NCI-H2081 treated with DMSO at 0.1 percent for 48 hours (cell line): ENCODE measurements around the gene ZC3H12D.

Source experiments
- DNase-seq: peaks from one replicate; lab custom pipeline; 2025; lab: John Stamatoyannopoulos, UW

ZC3H12D gene

GRCh38 chr6:149443411-149444181 is 41.2 kb downstream of the ZC3H12D start:
- no peak for DNase-seq

DNA sequence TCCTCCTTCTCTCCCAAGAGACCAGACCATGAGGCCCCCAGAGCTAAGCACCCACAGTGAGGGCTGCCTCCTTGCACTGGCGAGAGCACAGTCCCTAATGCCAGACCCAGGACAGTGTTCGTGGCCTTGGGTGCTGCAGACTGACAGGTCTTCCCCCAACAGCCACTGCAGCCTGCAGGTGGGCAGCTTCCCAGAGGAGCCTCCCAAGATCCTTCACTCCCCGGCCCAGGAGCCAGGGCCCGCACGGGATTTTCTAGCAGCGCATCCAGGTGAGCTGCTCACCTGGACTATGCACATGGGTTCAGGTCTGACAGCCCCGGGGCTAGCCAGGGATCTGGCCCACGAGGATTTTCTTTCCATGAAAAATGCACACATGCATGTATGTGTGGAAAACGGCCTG is 43.1 kb downstream of the ZC3H12D start:
- no peak for DNase-seq

GRCh38 chr6:149440735-149441671 is 43.8 kb downstream of the ZC3H12D start:
- DNase-seq: no peak

DNA sequence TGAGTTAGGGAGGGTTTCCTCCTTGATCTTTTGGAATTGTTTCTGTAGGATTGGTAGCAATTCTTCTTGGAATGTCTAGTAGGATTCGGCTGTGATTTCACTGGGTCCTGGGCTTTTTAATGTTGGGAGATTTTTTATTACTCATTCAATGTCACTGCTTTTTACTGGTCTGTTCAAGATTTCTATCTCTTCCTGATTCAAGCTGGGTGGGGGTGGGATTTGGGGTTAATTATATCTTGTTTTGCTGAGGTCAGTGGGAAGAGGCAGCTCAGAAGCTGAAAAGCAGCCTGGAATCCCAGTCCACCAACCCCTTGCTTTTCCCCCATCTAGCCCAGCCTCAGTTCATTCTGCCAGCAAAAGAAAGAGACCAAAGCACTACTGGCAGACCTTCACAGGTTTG is 45.2 kb downstream of the ZC3H12D start:
- no peak for DNase-seq

GRCh38 chr6:149438855-149439254 is 46.0 kb downstream of the ZC3H12D start:
- no peak for DNase-seq

DNA sequence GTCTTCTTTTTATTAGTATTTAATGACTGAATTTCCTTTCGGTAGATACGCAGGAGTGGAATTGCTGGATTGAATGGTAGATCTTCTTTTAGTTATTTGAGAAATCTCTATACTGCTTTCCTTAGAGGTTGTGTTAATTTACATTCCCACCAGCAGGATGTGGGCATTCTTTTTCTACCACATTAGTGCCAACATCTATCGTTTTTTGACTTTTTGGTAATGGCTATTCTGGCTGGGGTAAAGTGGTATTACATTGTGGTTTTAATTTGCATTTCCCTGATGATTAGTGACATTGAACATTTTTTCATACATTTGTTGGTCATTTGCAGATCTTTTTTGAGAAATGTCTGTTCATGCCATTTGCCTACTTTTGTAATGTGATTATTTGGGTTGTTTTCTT is 47.6 kb downstream of the ZC3H12D start:
- no peak for DNase-seq

DNA sequence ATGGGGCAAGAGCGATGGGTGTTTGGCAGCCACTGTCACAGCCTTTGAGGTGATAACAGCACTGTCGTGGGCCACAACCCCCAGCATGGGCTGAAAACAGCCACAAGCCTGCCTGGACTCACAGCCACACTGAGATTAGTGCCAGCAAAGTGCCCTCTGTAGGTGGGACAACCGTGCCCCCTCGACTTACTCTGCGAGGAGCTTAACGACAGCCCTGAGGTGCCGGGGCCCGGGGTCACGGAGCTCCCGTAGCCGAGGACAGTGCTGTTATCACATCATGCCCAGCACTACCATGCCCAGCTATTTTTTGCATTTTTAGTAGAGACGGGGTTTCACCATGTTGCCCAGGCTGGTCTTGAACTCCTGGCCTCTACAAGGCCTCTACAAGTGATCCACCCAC is 48.2 kb downstream of the ZC3H12D start:
- no peak for DNase-seq

- no peak for DNase-seq
Measured at GRCh38 chr6:149435919-149436586, 48.8 kb downstream of the ZC3H12D start.

GRCh38 chr6:149433881-149434280 is 50.9 kb downstream of the ZC3H12D start:
- DNase-seq: no peak

GRCh38 chr6:149433405-149433804 is 51.4 kb downstream of the ZC3H12D start:
- DNase-seq: no peak

DNA sequence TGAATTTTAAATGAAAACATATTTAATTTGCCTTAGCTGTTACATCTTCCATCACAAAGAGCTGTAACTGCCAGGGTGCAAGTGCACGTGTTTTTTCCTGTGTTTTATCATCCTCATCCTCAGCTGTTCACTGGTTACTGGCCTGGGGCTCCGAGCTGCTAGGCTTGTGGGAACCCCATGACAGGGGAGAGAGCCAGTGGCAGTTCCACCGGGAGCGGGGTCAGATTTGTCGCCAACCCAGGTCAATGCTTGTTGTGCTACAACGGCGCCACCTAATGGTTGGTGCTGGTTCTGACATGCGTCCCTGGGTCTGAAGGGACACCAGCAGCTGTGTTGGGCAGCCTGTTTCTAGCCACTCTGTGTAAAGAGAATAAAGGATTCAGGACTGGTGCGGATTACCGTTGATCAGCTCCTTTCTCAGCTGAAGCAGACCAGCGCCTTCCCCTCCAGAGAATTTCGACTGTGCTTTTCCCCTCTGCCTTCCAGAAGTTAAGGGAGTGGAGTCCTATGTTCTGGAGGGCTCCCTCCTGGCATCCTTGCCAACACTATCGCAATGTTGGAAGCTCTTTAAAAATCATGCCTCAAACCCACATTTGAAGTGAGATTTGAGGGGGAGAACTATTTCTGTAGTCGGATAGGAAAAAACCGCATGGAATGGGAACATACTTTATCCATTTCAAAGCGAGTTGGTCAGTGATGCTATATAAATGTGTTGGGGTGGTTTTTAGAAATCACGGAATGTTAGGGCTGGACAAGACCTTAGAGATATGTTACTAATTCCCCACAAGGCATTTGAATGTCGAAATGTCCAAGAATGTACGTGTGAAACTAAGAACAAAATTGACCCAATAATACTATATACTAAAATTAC is 52.7 kb downstream of the ZC3H12D start:
- DNase-seq: peak; percentile 0

- DNase-seq: no peak
Measured at GRCh38 chr6:149429427-149430360, 55.1 kb downstream of the ZC3H12D start.

GRCh38 chr6:149428606-149429005 is 56.2 kb downstream of the ZC3H12D start:
- DNase-seq: no peak

GRCh38 chr6:149425754-149426153 is 59.1 kb downstream of the ZC3H12D start:
- no peak for DNase-seq

DNA sequence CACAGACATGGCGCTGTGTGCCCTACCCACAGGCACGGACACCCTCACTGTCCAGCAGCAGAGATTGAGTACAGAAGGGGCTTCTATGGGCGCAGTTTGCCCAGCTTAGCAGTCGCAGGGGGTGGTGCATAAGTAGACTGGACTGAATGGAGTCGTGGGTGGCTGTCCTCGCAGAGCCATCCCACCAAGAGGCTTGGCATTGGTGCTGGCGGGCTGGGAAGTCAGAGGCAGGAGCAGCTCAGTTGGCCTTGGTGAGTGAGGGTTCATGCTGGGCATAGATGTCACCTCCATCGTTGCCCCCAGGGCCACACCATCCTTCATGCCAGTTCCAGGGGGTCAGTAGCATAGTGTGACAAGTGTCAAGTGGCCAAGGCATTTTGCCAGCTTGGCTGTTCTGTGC is 59.6 kb downstream of the ZC3H12D start:
- no peak for DNase-seq

GRCh38 chr6:149423964-149424440 is 60.8 kb downstream of the ZC3H12D start:
- no peak for DNase-seq

GRCh38 chr6:149422581-149422980 is 62.2 kb downstream of the ZC3H12D start:
- no peak for DNase-seq

- no peak for DNase-seq
Measured at GRCh38 chr6:149421132-149421531, 63.7 kb downstream of the ZC3H12D start.

GRCh38 chr6:149419696-149420404 is 65.0 kb downstream of the ZC3H12D start:
- no peak for DNase-seq

- no peak for DNase-seq
Measured at GRCh38 chr6:149414821-149415220, 70.0 kb downstream of the ZC3H12D start.
